HG03575 (cell line): ENCODE results near the gene IFFO2.

Source experiments
- ATAC-seq: cut with Tn5 transposase; IDR thresholded peaks from one replicate; pipeline ENCODE4 v1.9.1; 2021; ENCODE audit not compliant: unreplicated experiment, insufficient number of reproducible peaks, low FRiP score; ENCODE audit errors: extremely low read depth

IFFO2 gene

DNA sequence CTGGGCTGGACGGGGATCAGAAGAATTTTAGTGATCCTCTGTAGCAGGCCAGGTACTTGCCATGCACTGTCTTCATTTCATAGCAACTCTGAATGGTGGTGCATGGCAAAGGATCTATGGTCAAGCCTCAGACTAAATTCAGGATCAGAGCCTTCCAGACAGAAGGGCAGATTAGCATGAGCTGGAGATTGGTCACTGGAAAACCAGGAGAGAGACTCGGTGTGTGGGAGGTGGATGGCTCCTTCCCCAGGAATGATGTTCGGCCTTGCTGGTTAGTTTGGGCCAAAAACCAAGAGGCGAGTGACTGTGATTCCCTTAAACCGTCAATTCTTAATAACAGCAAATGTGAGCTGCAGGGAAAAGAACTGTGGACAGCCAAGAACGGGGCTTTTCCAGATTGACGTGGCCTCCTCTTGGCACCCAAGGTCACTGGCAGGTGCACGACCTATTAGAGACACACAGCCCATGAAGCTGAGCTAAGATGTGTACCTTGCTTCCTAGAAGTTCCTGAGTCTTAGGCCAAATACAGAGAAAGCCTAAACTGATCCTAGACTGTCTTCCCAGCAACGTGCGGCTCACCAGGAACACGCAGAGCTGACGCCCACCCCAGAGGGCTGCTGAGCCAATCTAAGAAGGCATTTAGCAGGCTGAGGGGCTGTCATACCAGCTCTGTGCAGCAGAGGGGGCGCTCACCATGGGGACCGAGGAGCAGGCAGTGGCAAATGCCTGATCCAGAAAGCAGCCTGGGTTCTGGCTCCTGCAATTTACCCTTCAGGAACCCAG is 72.6 kb downstream of the IFFO2 start:
- ATAC-seq: no peak

DNA sequence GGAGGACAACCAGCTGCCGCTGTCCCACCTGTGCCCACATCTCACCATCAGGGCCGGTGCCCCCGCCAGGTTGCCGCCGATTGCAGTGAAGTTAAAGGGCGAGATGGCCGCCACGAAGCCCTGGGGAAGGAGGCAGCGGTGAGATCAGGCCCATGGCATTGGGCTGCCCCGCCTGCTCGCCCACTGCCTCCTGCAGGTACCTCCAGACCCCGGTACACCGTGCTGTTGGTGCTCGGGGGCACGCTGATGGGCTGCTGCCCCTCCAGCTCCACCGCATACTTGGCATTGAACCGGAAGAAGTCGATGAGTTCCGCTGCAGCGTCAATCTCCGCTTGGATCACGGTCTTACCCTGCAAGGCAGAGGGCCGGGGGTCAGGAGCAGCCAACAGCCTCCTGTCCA is 73.4 kb downstream of the IFFO2 start:
- ATAC-seq: no peak

GRCh38 chr1:18882486-18882885 is 74.0 kb downstream of the IFFO2 start:
- ATAC-seq: no peak

DNA sequence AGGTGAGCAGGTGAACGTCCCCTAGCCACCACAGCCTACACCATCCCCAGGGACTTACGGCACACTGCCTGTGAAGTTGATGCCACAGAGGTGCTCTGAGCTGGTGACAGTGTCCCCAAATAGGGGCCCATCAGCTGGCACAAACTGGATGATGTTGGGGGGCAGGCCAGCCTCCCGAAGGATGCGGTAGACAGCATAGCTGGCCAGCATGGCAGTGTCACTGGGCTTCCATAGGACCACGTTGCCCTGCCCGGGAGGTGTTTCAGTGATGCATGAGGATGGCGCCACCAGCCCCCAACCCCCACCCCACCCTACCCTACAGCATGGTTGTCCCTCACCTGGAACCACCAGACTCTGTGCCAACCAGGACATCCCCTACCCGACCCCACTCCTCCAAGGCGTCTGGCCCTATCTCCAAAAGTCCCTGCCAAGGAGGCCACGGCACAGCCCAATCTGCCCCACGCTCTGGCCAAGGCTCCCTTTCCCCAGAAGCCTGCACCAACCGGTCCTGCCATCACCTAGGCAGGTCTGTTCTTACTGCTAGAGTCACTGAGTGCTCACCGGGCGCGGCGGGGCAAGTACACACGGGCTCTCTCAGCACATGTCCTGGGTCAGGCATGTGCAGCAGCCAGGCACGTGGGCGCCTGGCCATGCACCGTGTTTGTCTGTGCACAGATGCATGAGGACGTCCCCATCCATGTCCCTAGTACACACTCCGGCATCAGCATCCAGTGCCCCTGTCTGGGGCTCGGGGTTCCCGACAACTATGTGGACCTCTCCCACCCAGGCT is 74.6 kb downstream of the IFFO2 start:
- no peak for ATAC-seq

GRCh38 chr1:18881164-18881563 is 75.3 kb downstream of the IFFO2 start:
- no peak for ATAC-seq

DNA sequence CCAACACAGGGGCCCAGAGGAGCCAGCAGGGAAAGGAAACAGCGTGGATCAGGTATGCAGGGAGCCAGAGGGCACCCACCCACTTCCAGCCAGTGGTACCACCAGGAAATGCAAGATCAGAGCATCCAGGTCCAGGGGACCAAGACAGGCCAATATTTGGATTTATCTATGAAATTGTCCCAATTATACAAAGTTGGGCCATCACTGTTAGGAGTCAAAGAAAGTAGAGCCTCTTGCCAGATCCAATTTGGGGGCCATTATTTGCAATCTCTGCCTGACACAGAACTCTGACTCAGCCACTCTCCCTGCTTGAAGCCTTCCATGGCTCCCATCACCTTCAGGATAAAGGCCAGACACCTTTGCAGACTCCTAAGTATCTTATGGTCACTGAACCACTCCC is 75.9 kb downstream of the IFFO2 start:
- no peak for ATAC-seq

DNA sequence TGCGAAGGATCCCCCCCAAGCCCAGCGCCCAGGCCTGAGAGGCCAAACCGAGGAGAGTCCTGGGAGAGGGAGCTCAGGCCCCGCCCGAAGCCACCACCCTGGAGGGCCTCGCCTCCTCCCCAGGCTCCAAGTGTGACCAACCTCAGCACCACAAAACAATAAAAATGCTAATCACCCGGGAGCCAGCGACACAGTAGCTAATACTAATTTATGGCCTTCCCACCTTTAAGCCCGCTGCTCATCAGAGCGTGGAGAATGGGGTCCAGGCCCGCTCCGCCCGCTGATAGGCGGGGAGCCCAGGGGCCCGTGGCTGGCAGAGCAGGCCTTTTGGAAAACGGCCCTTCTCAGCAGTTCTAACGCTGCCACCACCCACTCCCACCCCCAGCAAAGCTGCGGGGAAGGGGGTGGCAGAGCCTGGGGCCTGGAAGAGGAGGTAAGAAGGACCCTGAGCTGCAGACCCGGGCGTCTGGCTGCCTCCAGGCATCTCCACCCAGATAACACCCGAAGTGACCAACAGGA is 76.6 kb downstream of the IFFO2 start:
- no peak for ATAC-seq

DNA sequence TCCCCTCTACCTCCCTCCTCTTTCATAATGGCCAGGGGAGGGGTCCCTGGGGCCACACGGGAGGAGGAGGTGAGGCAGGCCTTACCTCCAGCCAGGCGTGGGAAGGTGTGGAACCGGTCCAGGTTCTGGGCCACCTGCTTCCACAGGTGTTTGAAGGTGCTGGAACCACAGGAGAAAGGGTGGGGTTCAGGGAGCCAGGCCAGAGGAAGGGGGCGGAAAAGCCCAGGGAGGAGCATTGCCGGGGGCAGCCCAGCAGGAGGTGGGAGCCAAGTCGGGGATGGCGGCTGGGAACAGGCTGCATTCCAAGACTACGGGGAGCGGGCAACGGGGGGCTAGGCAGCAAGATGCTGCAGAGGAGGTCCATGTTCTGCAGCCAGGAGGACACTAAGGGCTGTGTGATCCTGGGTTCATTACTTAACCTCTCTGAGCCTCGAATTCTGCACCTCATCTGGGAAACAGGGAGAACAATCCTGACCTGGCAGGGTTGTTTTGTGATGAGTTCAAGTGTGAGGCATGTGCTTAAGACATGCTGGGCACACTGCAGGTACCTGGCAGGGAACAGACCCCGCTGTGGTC is 77.2 kb downstream of the IFFO2 start:
- no peak for ATAC-seq

DNA sequence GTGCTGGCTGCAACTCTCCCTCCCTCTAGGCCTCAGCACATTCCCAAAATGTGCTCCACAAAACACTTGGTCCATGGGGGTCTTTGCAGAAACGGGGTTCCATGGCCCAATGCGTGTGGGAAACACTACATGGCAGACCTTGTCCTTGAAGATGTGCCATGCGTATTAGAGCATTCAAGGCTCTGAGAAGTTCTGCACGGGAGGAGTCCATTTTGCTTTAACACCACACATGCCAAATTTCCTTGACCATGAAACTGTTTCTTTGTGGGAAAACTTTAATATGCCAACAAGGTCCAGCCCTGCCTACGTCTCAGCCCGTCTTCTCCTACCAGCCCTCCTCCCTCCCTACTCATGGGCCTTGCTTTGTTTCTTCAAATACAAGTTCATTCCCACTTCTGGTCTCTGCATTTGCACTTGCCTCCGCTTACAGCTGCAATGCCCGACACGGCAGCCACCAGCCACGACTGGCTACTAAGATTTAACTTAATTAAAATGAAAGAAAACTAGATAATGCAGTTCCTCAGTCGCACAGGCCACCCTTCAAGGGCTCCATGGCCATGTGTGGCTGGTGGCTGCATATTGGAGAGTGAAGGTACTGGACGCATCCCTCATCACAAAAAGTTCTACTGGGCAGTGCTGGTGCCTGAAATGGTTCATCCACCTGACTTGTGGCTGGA is 77.8 kb downstream of the IFFO2 start:
- no peak for ATAC-seq

GRCh38 chr1:18877282-18877681 is 79.2 kb downstream of the IFFO2 start:
- no peak for ATAC-seq

DNA sequence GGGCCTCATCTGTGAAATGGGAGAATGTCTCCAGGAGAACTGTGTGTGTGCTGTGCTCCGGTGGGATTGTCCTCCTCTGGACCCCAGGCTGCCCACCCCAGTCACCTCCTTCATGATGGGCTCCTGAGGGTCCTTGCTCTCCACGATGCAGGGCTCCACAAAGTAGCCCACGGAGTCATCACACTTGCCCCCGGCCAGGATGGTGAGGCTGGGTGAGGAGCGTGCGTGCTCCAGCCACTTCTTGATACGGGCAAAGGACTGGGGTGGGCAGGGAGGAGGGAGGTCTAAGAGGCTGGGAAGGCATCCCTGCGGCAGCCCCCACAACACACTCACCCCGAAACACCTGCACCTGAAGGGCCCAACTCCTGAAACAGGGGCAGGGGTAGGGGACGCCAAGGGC is 80.3 kb downstream of the IFFO2 start:
- ATAC-seq: no peak

- ATAC-seq: no peak
Observed at GRCh38 chr1:18875796-18876128, 80.7 kb downstream of the IFFO2 start.

GRCh38 chr1:18875107-18875795 is 81.2 kb downstream of the IFFO2 start:
- ATAC-seq: no peak

- ATAC-seq: no peak
Observed at GRCh38 chr1:18874600-18874999, 81.9 kb downstream of the IFFO2 start.

- no peak for ATAC-seq
Observed at GRCh38 chr1:18874036-18874435, 82.4 kb downstream of the IFFO2 start.

- no peak for ATAC-seq
Observed at GRCh38 chr1:18872071-18872611, 84.3 kb downstream of the IFFO2 start.

DNA sequence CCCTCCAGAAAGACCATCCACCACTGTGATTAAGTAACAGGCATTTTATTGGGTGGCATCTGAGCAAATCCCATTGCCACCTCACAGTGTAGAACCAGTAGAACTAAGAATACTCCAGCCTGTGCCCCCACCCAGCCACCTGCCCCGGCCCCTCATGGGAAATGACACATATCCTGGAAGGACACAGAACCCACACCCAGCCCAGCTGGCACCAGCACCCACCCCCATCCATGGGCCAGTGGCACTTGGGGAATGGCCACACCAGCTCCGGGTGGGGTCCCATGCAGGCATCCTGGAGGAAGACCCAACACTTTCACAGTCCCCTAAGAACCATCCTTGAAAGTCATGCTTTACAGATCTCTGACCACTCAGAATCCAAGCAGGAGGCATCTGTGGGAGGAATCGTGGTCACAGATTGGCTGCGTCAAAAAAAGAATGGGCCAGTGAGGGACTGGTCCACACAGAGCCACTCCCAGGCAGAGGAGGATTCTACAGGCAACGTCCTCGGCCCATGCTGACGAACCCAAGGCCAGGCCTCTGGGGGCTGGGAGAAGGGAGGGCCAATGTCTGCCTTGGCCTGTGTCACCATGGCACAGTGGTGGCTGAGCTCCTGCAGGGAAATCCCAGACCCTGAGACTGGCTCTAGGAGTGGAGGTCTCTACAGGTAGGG is 84.9 kb downstream of the IFFO2 start:
- no peak for ATAC-seq

- ATAC-seq: no peak
Observed at GRCh38 chr1:18870957-18871356, 85.5 kb downstream of the IFFO2 start.
